GM19193 (cell line): Measurements from ENCODE around the gene POLA2.

Experiments
- POLR2A ChIP-seq: IDR thresholded peaks from 4 replicates; pipeline ENCODE4 v1.6.1; 2011; ENCODE audit not compliant: insufficient read depth, insufficient read length; ENCODE audit errors: extremely low read depth

The POLA2 gene, protein sequence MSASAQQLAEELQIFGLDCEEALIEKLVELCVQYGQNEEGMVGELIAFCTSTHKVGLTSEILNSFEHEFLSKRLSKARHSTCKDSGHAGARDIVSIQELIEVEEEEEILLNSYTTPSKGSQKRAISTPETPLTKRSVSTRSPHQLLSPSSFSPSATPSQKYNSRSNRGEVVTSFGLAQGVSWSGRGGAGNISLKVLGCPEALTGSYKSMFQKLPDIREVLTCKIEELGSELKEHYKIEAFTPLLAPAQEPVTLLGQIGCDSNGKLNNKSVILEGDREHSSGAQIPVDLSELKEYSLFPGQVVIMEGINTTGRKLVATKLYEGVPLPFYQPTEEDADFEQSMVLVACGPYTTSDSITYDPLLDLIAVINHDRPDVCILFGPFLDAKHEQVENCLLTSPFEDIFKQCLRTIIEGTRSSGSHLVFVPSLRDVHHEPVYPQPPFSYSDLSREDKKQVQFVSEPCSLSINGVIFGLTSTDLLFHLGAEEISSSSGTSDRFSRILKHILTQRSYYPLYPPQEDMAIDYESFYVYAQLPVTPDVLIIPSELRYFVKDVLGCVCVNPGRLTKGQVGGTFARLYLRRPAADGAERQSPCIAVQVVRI

DNA sequence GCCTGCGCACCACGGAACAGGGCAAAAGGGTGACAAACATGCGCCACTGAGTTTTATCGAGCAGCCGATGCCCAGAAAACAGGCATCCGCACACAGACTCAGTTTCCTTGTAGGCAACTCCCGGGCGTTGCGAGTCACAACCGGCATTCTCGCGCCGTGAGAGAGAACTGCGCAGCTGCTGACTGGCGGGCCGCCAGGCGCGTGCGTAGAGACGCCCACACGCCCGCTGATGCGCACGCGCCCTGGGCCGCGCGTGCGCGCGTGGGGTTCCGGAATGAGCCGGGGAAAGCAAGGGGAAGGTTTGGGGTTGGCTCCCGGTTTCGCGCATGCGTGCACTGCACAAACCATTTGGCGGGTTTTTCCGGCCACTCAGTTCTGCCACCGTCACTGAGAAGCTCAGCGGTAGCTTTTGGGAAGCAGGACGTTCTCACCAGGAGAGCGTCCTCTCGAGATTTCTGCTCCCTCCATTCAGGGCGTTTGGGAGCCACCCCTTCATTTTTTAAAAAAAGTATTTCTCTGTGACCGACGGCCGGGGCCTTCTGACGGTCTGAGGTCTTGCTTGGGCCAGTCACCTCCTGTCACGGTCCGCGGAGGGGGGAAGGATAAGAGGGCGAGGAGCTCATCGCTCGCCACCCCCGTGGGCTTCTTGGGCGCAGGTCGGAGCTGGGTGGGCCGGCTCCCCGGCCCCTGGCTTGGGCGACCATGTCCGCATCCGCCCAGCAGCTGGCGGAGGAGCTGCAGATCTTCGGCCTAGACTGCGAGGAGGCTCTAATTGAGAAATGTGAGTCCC, at the start of gene POLA2:
POLA2 (plus strand) TSS at position 372 of the 790 bp plus-strand sequence; CDS start at position 703, 331 bp downstream.
- TF ChIP-seq POLR2A, result peak; percentile 99

DNA sequence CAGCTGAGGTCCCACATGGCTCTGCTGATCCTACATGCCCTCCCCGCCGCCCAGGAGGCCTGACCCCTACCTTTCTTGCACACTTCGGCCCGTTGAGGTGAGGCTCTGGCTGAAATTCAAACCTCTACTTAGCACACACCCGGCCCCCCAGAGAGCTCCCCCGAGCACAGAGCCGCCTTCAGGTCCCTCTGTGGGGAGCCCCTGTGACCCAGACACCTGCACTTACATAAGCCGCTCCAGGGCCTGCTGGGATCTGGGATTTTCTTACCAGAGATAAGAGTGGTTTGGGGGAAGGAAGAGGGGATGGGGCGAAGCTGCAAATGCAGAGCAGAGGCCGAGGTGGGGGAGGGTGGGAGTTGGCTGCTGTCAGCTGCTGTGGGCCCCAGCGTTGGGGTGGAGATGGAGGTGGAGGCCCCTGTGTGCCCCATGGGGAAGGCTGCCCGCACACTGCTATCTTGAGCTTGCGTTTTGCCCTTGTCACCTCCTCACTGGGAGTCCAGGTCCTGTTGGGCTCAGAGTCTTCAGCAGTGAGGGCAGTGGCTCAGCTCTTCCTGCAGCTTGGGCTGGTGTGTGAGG, 49.4 kb upstream of the POLA2 start:
- TF ChIP-seq POLR2A, result no peak

DNA sequence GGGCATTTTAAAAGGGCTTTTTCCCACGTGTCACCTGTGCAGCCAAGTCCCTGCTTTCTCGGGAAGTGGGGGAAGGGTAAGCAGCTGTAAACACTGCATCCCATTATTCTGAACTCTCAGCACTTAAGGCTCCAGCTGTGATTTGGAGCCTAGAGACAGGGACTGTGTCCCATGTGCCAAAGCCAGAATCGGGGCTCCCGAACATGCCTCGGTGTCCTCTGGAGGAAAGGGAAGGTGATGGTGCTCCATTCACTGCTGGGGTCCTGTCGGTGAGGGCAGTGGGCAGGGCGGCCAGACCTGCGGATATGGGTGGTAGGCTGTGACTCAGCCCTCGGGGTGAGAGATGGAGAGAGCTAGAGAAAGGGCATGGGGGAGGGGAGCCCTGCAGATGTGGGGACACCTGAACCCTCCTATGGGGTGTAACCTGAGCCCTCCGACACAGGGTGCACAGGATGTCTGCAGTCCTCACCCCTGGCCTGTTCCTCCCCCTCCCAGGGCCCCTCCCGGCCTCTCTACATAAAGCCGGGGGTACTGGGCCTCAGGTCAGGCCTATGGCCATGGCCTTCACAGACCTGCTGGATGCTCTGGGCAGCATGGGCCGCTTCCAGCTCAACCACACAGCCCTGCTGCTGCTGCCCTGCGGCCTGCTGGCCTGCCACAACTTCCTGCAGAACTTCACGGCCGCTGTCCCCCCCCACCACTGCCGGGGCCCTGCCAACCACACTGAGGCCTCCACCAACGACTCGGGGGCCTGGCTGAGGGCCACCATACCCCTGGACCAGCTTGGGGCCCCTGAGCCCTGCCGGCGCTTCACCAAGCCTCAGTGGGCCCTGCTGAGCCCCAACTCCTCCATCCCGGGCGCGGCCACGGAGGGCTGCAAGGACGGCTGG, 48.2 kb upstream of the POLA2 start:
- TF ChIP-seq POLR2A, result no peak

DNA sequence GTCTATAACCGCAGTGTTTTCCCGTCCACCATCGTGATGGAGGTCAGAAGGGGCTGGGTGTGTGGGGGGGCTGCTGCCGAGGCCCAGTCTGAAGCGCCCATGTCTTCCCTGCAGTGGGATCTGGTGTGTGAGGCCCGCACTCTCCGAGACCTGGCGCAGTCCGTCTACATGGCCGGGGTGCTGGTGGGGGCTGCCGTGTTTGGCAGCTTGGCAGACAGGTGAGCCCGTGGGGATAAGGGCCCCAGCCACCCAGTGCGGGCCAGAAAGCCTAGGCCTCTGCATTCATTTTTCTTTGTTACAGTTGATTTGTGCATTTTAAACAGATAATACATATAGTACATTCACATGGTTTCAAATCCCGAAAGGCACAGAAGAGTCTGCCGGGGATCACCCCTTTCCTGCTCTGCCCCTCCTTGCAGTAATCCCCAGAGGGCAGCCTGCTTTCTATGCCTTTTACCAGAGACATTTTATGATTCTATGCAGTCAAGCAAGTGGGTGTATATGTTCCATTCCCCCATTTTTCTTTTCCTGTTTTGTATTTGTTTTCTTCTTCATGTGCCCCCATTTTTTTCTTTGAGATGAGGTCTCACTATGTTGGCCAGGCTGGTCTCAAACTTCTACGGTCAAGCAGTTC, 47.4 kb upstream of the POLA2 start:
- no peak for TF ChIP-seq POLR2A

DNA sequence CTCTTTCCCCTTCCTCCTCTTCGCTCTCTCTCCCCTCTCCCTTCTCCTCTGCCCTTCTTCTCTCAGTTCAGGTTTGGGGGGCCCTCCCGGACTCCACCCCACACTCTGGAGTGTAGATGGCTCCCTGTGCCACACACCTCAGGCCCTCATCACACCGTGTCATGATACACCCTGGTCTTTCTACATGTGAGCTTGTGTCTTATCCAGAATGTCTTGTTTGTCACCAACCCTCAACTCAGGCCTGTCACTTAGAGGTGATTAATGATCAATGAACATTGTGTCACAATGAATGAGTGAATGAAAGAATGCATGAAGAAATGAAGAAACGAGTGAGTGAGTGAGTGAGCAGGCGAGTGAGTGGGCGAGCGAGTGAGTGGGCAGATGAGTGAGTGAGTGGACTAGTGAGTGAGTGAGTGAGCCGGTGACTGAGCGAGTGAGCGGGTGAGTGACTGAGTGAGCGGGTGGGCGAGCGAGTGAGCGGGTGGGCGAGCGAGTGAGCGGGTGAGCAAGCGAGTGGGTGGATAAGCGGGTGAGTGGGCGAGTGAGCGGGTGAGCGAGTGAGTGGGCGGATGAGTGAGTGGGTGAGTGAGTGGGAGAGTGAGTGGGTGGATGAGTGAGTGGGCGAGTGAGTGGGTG, 46.2 kb upstream of the POLA2 start:
- TF ChIP-seq POLR2A, result no peak

DNA sequence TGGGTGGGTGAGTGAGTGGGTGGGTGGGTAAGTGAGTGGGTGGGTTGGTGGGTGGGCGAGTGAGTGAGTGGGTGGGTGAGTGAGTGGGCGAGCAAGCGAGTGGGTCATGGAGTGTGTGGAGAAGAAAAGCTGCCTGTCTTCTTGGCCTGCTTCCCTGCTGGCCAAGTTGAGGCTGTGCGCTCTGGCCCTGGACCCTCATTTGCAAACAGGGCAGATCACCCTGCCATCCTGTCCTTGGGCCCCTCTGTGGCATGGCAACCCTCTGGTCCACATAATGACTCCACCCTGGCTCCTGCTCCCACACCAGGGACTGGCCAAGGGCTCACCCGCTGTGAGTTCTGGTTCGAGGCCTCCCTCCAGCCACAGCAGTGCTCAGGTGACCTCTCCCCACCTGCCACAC, 44.9 kb upstream of the POLA2 start:
- TF ChIP-seq POLR2A, result no peak

DNA sequence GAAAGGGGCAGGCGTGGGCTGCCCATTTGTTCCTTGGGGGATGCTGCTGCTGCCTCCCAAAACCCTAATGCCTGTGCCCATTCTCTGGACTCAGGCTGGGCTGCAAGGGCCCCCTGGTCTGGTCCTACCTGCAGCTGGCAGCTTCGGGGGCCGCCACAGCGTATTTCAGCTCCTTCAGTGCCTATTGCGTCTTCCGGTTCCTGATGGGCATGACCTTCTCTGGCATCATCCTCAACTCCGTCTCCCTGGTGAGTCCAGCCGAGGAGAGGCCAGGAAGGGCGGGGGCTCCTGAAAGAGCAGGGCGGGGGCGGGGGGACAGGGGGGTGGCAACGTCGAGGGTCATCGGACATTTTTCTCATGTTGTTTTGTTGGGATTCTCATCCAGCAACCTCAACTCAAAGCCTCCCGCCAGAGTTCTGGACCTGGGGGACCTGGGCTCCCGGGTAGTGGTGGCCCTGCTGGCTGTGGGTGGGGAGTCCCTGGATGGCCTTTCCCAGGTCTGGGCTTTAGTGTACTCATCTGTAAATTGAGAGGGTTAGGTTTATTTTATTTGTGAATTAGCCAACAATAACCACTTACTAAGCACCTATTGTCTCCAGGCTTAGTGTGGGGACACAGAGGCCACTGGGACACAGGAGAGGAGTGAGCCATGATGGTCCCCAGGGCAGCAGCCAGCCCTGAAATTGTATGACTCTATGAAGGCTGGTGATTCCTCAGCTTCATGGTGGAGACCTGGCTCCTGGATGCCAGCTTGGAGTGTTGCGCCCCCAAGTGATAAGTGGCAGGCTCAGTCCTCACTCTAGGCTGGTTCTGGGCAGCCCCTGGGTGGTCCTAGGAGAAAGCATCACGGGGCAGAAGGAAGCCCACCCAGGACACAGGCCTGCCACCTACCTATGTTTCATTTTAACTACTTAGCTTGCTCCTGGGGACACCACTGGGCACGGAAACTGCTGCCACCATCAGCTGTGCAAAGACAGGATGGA, 44.0 kb upstream of the POLA2 start:
- no peak for TF ChIP-seq POLR2A

DNA sequence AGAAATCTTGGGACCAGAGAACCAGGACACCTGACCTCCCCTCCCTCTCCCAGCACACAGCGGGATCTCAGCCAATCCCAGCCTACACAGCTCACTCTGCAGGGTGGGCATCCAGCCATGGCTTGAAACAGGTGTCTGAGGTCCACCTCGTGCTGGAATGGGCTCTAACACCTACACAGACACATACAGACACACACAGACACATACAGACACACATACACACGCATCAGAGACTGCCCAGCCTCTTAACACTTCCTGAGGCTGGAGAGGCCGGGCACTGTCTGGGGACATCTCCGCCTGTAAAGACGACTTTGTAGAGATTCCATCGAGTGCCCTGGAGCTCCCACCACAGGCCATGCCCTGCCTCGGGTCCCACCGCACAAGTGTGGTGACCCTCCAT, 43.3 kb upstream of the POLA2 start:
- TF ChIP-seq POLR2A, result no peak

DNA sequence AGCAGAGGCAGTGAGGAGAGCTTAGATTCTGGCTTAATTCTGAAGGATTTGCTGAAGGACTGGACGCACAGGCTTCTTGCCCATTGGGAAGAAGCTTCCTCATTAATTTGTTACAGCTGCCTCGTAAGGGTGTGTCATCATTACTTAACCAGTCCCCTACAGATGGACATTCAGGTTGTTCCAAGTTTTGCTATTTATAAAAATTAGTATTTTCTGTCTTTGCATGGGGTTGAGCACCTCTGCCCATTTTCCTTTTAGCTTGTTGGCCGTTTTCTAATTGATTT, 41.9 kb upstream of the POLA2 start:
- no peak for TF ChIP-seq POLR2A

DNA sequence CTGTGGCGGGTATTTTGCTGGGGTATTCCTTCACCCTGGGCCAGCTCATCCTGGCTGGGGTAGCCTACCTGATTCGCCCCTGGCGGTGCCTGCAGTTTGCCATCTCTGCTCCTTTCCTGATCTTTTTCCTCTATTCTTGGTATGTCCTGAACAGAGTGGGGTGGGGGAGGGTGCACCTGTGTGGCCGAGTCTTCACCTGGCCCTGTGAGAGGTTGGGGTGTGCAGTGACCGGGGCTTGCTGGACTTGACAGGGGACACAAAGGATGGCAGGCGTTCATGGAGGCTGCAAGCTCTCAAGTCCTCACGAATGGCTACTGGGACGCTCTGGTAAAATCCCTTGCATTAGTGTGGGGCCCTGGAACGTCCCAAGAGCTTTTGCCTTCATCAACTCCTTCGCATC, 40.7 kb upstream of the POLA2 start:
- TF ChIP-seq POLR2A, result no peak

DNA sequence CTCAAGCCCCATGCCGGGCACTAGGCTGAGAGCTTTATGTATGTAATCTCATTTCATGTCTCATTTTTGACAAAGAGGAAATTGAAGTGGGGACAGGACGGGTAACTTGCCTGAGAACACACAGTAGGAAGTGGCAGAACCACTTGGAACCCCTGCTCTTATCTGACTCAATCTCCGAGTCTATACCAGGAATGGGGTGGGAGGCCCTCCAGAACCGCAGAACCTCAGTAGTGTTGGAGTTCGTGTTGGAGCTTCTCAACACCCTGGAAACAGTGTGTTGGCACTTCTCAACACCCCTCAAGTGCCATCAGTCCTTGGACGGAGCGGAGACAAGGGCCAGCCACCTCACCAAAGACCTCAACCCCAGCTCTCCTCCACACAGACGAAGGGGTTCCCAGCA, 38.8 kb upstream of the POLA2 start:
- no peak for TF ChIP-seq POLR2A

DNA sequence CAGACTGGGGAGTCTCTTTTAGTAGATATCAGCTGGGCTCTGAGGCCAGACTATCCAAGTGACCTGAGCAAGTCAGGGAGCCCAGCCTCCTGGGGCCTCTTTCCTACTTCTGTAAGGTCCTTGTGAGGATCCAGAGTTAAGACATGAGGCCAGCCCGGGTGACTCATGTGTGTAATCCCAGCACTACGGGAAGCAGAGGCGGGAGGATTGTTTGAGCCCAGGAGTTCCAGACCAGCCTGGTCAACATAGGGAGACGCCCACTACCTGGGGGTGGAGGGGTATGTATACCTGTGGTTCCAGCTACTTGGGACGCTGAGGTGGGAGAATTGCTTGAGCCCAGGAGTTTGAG, 36.9 kb upstream of the POLA2 start:
- TF ChIP-seq POLR2A, result no peak

DNA sequence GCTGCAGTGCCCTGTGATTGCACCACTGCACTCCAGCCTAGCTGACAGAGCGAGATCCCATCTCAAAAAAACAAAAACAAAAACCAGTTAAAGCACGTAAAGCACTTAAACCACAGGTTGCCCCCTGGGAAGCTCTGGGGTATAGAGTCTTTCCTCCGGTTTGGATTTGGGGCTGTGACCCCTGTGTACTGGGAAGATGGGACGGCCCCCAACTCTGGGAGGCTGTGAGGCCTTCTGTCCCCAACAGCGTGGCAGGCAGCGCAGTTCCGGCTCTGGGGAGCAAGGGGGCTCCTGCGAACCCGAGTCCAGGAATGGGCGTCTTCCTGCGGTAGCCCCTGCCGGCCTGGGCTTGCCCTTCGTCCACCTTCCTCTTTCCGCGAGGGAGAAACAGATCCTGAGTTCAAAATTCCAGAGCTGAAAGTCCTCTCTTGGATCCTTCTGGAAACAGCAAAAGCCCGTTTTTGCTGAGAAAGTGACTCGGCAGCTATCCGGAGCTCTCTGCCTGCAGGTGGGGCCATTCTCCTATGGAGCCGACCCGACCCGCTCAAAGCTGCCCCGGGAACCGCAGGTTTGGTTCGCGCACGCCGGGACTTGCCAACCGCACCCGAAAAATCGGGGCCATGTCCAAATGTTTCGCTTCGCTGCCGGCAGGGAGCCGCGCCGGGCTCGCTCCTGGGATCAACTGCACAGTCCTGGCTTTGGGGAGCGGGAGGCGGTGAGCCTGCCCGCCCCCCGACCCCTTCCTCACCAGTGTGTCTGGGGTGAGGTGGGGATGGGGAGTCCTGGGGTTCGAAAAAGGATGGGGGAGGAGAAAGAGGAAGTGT, 36.3 kb upstream of the POLA2 start:
- no peak for TF ChIP-seq POLR2A

DNA sequence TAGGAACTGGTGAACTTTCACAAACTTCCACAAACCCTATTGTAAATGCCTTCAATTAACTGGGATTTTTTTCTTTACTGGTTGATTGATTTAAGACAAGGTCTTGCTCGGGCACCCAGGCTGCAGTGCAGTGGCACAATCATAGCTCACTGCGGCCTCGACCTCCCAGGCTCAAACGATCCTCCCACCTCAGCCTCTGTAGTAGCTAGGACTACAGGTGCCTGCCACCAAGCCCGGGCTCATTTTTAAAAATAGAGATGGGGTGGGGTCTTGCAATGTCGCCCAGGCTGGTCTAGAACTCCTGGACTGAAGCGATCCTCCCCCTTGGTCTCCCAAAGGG, 35.7 kb upstream of the POLA2 start:
- TF ChIP-seq POLR2A, result no peak
